GM12878 (cell line): Measurements from ENCODE around the gene SCGN. TPM values are rescaled to one million over a fixed set of nuclear protein-coding genes. Genes with fewer than 3 reads are reported as not detected.

Experiments used
- ATAC-seq: fragments of 200-7000 bp; cut with Tn5 transposase; 3 replicates; pipeline ENCODE4 v1.9.1; 2020; ENCODE audit warnings: mild to moderate bottlenecking, moderate library complexity
- BruUV-seq: library from RNA; stranded (reverse); fragments of 400-500 nt; replicated peaks from 2 replicates; lab custom pipeline; 2021; lab: Mats Ljungman, UMichigan
- CTCF ChIA-PET: fragments of 300-600 bp; sonication (Branson Sonifier 250); formaldehyde crosslinking; extraction: SDS; loops from one replicate; lab custom pipeline; 2021; ENCODE audit warnings: inconsistent platforms; lab: Yijun Ruan, JAX
- POLR2A ChIA-PET: fragments of 350-600 bp; formaldehyde crosslinking; extraction: SDS; loops from one replicate; lab custom pipeline; 2021; ENCODE audit warnings: inconsistent platforms; lab: Charles Lee
- RAD21 ChIA-PET: fragments of 300-600 bp; sonication (Branson Sonifier 250); formaldehyde crosslinking; loops from one replicate; lab custom pipeline; 2023; ENCODE audit warnings: antibody characterized with exemption; ENCODE audit not compliant: unreplicated experiment; lab: Charles Lee
- SMC1A ChIA-PET: fragments of 300-600 bp; sonication (Branson Sonifier 250); formaldehyde crosslinking; loops from one replicate; lab custom pipeline; 2023; ENCODE audit not compliant: unreplicated experiment, uncharacterized antibody; lab: Charles Lee
- DNase-seq: peaks from one replicate; pipeline ENCODE4 v3.0.0-alpha.2; 2011; ENCODE audit warnings: low read depth, low spot score
- FAIRE-seq: peaks from 3 replicates; lab custom pipeline; 2011; peaks lifted over from hg19 to GRCh38; lab: Jason Lieb, UNC
- H2AFZ ChIP-seq: 2 replicates; pipeline ENCODE4 v1.6.0; 2011; ENCODE audit warnings: low read depth, low read length, control low read depth; ENCODE audit not compliant: control insufficient read depth
- H3K27ac ChIP-seq: 2 replicates; pipeline ENCODE4 v1.5.1; 2011; ENCODE audit warnings: control low read depth; ENCODE audit not compliant: control insufficient read depth, insufficient read depth
- H3K27me3 ChIP-seq, 2 experiments: replicated peaks in 1 of 2; 2 replicates each; pipeline versions ENCODE4 v1.6.0 to v1.6.1; 2011; ENCODE audit warnings: low read length in 1 of 2; ENCODE audit not compliant: control insufficient read depth in 2 of 2, insufficient read depth in 2 of 2
- H3K36me3 ChIP-seq, 2 experiments: 2 replicates each; pipeline ENCODE4 v1.5.1; 2011; ENCODE audit warnings: low read length in 1 of 2; ENCODE audit not compliant: control insufficient read depth in 2 of 2, insufficient read depth in 2 of 2
- H3K4me1 ChIP-seq: 2 replicates; pipeline ENCODE4 v1.6.1; 2011; ENCODE audit warnings: mild to moderate bottlenecking, low read length, moderate library complexity, mixed read lengths; ENCODE audit not compliant: control insufficient read depth, insufficient read depth
- H3K4me2 ChIP-seq: 2 replicates; pipeline ENCODE4 v1.6.0; 2011; ENCODE audit warnings: control low read depth; ENCODE audit not compliant: control insufficient read depth, insufficient read depth
- H3K4me3 ChIP-seq: fragments of 200-600 bp; sonication (generic); 2 replicates; pipeline ENCODE4 v1.5.1; 2016
- H3K79me2 ChIP-seq: 2 replicates; pipeline ENCODE4 v1.6.0; 2011; ENCODE audit warnings: low read length; ENCODE audit not compliant: control insufficient read depth, insufficient read depth
- H3K9ac ChIP-seq: 2 replicates; pipeline ENCODE4 v1.8.0; 2011; ENCODE audit warnings: low read length, control low read depth, mixed read lengths; ENCODE audit not compliant: control insufficient read depth, insufficient read depth
- H3K9me3 ChIP-seq: replicated peaks from 3 replicates; pipeline ENCODE4 v1.5.1; 2011; ENCODE audit warnings: mild to moderate bottlenecking, low read length; ENCODE audit not compliant: control insufficient read depth, insufficient read depth
- H4K20me1 ChIP-seq: 2 replicates; pipeline ENCODE4 v1.6.0; 2011; ENCODE audit not compliant: control insufficient read depth, insufficient read depth
- BRCA1 ChIP-seq: IDR thresholded peaks from 2 replicates; pipeline ENCODE4 v1.6.1; 2011; ENCODE audit warnings: low read depth, low read length, improper control_type of control experiment
- FOXK2 ChIP-seq: fragments of 450-650 bp; IDR thresholded peaks from 2 replicates; pipeline ENCODE4 v1.6.1; 2017; ENCODE audit warnings: mild to moderate bottlenecking, moderate library complexity
- HCFC1 ChIP-seq: fragments of 150-350 bp; IDR thresholded peaks from 2 replicates; pipeline ENCODE4 v1.6.1; 2014; ENCODE audit warnings: low read length
- JUND ChIP-seq: IDR thresholded peaks from 2 replicates; pipeline ENCODE4 v1.6.1; 2012; ENCODE audit warnings: low read depth, mild to moderate bottlenecking, low read length, improper control_type of control experiment, moderate library complexity
- KAT2A ChIP-seq: conservative IDR thresholded peaks from 2 replicates; pipeline ENCODE4 v1.6.1; 2011; ENCODE audit warnings: low read depth, low read length; ENCODE audit not compliant: control insufficient read depth
- MYB ChIP-seq: fragments of 150-350 bp; IDR thresholded peaks from 2 replicates; pipeline ENCODE4 v1.6.1; 2014; ENCODE audit warnings: mild to moderate bottlenecking, low read depth, low read length, borderline replicate concordance
- NR2C2 ChIP-seq: IDR thresholded peaks from 2 replicates; pipeline ENCODE4 v1.6.1; 2011; ENCODE audit warnings: borderline replicate concordance, low read depth; ENCODE audit not compliant: control insufficient read depth, insufficient read length
- PAX8 ChIP-seq: fragments of 450-650 bp; IDR thresholded peaks from 2 replicates; pipeline ENCODE4 v1.6.1; 2017; ENCODE audit warnings: mild to moderate bottlenecking, moderate library complexity
- POLR2AphosphoS2 ChIP-seq: IDR thresholded peaks from 2 replicates; pipeline ENCODE4 v1.6.1; 2011; ENCODE audit warnings: low read depth, mild to moderate bottlenecking, low read length, improper control_type of control experiment, moderate library complexity
- RCOR1 ChIP-seq: conservative IDR thresholded peaks from 2 replicates; pipeline ENCODE4 v1.6.1; 2012; ENCODE audit warnings: low read depth, low read length, improper control_type of control experiment
- STAT1 ChIP-seq: fragments of 450-650 bp; conservative IDR thresholded peaks from 2 replicates; pipeline ENCODE4 v1.6.1; 2014; ENCODE audit warnings: antibody characterized with exemption, mild to moderate bottlenecking
- SUPT20H ChIP-seq: IDR thresholded peaks from 2 replicates; pipeline ENCODE4 v1.6.1; 2011; ENCODE audit warnings: low read depth, mild to moderate bottlenecking, low read length, moderate library complexity, borderline replicate concordance; ENCODE audit not compliant: control insufficient read depth
- ZNF274 ChIP-seq: IDR thresholded peaks from one replicate; pipeline ENCODE4 v1.8.0; 2011; ENCODE audit not compliant: insufficient read length, insufficient read depth
- WGBS: methylation state at CpG from one replicate; pipeline ENCODE4 v1.1.6; 2016; ENCODE audit warnings: low lambda C conversion rate; ENCODE audit not compliant: insufficient replicate concordance, insufficient coverage; ENCODE audit errors: missing lambda C conversion rate; 5-methylcytosine and 5-hydroxymethylcytosine counted together
- in situ Hi-C: fragments of 300-500 bp; cut with MboI; formaldehyde crosslinking; loops from 9 replicates; pipeline ENCODE4 v1.14.3; 2018; ENCODE audit warnings: mixed read lengths
- intact Hi-C: fragments of 100-400 bp; cut with micrococcal nuclease; formaldehyde crosslinking; loops from one replicate; pipeline ENCODE4 v1.14.2; 2022; ENCODE audit not compliant: unreplicated experiment
- polyA plus RNA-seq, 11 experiments: library from polyadenylated mRNA; depleted of rRNA in 4 of 11; unstranded in 6 of 11; stranded (reverse) in 5 of 11; fragments of >200 nt; fragmentation: Nextera tagmentation in 4 of 11; fragmentation: Illumina TruSeq in 1 of 11; extraction: Ambion mirVana in 4 of 11; extraction: Trizol in 1 of 11; gene quantifications; 1 replicate in 1 of 11; 2 replicates in 10 of 11; pipeline versions ENCODE4 v1.2.1 to v1.2.3, GENCODE V29; 2011 to 2016; ENCODE audit warnings: inconsistent platforms in 2 of 11, missing spikeins in 2 of 11, low read depth in 1 of 11
- total RNA-seq, 4 experiments: library from RNA; depleted of rRNA in 3 of 4; stranded (reverse); fragments of >200 nt in 3 of 4; fragmentation: Illumina TruSeq in 1 of 4; extraction: Trizol in 1 of 4; gene quantifications; 2 replicates each; pipeline versions ENCODE4 v1.2.1 to v1.2.3, GENCODE V29; 2013 to 2021
- TF ChIP-seq, protein P1 (sequence below): IDR thresholded peaks from 2 replicates; pipeline ENCODE4 v1.6.1; 2012; ENCODE audit warnings: mild to moderate bottlenecking, low read depth, low read length

The SCGN gene
- total and polyA plus RNA-seq, 10 of the 15 experiments (the other 5 are each of a cell fraction or from before 2014, with no cell fraction given): not detected

DNA sequence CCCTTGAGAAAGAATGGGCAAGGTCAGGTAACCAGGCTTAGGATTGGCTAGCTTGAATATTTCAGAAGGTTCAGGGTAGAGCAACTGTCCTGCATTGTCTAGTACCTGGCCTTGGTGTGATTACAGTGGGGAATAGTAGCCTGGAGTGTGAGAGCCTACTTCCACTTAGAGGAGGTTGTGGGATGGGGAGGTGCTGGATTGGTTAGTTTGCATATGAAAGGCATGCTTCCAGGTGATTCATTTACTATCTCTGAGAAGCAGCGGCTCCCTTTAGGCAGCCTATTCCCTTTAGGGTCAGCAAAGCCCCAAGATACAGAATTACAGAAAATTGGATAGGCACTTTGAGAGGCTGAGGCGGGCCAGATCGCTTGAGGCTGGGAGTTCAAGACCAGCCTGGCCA is 25.0 kb upstream of the SCGN start:
- CTCF ChIA-PET: interaction anchor here (1.0 kb wide), 1 partner anchor 28 kb away, joined by 3 read pairs; no protein-coding TSS in a partner anchor
- ATAC-seq (no peak), FAIRE-seq (no peak), DNase-seq (no peak)
- no TSS peak for BruUV-seq
- Histone ChIP-seq H2AFZ (no peak overlapping the region), H3K9ac (no peak overlapping the region), H3K9me3 (no peaks in the 10 kb centered on the region), H3K79me2 (no peaks in the 10 kb centered on the region), H3K27ac (no peak overlapping the region), H4K20me1 (no peaks in the 10 kb centered on the region), H3K36me3 (no peaks in the 10 kb centered on the region), H3K4me1 (no peaks in the 10 kb centered on the region), H3K4me2 (no peak overlapping the region), H3K27me3 (no peaks in the 10 kb centered on the region), H3K4me3 (no peak overlapping the region)
- POLR2A ChIA-PET: no interaction called here
- intact Hi-C loops (no loop called here), in situ Hi-C loops (no loop called here)
- TF ChIP-seq POLR2AphosphoS2: no peak
- no peak for TF ChIP-seq BRCA1
- no peak for TF ChIP-seq RCOR1
- TF ChIP-seq SUPT20H: no peak
- TF ChIP-seq ZNF274: no peak
- 39% methylated on average over 3 of the region's 3 CpGs for WGBS
- SMC1A ChIA-PET: no interaction called here
- RAD21 ChIA-PET: no interaction called here

DNA sequence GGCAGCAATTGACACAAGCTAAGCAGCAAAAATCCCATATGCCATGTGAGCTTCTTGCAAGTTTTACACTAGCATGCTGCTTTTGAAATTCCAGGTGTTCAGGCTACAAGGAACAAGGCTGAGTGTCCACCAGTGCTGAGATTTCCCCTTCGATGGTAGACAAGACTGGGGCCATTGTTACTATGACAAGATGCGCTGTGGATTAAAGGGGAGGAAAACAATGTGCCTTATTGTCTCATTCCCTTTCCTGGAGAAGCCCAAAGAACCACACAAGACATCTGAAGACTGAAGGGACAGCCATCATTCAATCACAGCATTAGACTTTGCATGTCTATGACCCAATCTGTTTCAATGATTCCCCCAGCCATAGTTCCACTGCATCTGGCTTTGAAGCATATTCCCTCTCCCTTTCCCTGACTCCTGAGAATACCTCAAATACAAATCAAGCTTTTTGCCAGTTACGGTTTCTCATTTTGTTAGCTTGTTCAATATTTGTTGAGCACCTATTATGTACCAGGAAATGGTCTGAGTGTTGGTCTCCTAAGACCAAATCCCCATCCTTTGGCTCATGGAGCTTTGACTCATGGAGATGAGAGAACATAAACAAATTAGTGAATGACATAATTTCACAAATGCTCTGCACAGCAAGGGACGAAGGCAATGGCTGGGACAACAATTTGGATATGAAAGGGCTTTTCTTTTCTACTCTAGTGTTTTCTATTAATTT is 23.4 kb upstream of the SCGN start:
- ChIA-PET POLR2A (no interaction called here), RAD21 (no interaction called here), SMC1A (no interaction called here), CTCF (interaction anchor here (1.0 kb wide), 1 partner anchor 26 kb away, joined by 3 read pairs; no protein-coding TSS in a partner anchor)
- no peaks in the 10 kb centered on the region for H3K36me3 ChIP-seq
- H3K4me2 ChIP-seq: no peak overlapping the region
- in situ Hi-C loops: no loop called here
- no peak overlapping the region for H2AFZ ChIP-seq
- BruUV-seq: no TSS peak
- H3K27me3 ChIP-seq: no peaks in the 10 kb centered on the region
- WGBS: 29% methylated on average over 4 of the region's 4 CpGs
- FAIRE-seq (no peak), DNase-seq (no peak), ATAC-seq (no peak)
- H3K79me2 ChIP-seq: no peaks in the 10 kb centered on the region
- no peaks in the 10 kb centered on the region for H4K20me1 ChIP-seq
- no peaks in the 10 kb centered on the region for H3K9me3 ChIP-seq
- intact Hi-C loops: no loop called here
- no peak overlapping the region for H3K9ac ChIP-seq
- H3K4me3 ChIP-seq: no peak overlapping the region
- H3K27ac ChIP-seq: no peak overlapping the region
- H3K4me1 ChIP-seq: no peaks in the 10 kb centered on the region
- TF ChIP-seq, protein P1, sequence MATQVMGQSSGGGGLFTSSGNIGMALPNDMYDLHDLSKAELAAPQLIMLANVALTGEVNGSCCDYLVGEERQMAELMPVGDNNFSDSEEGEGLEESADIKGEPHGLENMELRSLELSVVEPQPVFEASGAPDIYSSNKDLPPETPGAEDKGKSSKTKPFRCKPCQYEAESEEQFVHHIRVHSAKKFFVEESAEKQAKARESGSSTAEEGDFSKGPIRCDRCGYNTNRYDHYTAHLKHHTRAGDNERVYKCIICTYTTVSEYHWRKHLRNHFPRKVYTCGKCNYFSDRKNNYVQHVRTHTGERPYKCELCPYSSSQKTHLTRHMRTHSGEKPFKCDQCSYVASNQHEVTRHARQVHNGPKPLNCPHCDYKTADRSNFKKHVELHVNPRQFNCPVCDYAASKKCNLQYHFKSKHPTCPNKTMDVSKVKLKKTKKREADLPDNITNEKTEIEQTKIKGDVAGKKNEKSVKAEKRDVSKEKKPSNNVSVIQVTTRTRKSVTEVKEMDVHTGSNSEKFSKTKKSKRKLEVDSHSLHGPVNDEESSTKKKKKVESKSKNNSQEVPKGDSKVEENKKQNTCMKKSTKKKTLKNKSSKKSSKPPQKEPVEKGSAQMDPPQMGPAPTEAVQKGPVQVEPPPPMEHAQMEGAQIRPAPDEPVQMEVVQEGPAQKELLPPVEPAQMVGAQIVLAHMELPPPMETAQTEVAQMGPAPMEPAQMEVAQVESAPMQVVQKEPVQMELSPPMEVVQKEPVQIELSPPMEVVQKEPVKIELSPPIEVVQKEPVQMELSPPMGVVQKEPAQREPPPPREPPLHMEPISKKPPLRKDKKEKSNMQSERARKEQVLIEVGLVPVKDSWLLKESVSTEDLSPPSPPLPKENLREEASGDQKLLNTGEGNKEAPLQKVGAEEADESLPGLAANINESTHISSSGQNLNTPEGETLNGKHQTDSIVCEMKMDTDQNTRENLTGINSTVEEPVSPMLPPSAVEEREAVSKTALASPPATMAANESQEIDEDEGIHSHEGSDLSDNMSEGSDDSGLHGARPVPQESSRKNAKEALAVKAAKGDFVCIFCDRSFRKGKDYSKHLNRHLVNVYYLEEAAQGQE: no peak
- no peak for TF ChIP-seq KAT2A
- TF ChIP-seq FOXK2: no peak
- no peak for TF ChIP-seq JUND
- TF ChIP-seq PAX8: no peak
- no peak for TF ChIP-seq NR2C2
- no peak for TF ChIP-seq HCFC1
- TF ChIP-seq MYB: no peak
- TF ChIP-seq STAT1: no peak
